NB4 (cell line): ENCODE data around the gene PARD3.

Experiments
- DNase-seq: peaks from one replicate; pipeline ENCODE4 v3.0.0; 2010; ENCODE audit warnings: low read depth
- H3K4me3 ChIP-seq: one replicate; pipeline ENCODE4 v1.5.1; 2011; ENCODE audit warnings: mild to moderate bottlenecking, low read depth, low read length, moderate library complexity
- CTCF ChIP-seq: IDR thresholded peaks from one replicate; pipeline ENCODE4 v1.5.1; 2012; ENCODE audit warnings: low read depth, low read length
- MAX ChIP-seq: IDR thresholded peaks from 2 replicates; pipeline ENCODE4 v1.6.1; 2011; ENCODE audit warnings: low read depth, low read length
- MYC ChIP-seq: IDR thresholded peaks from 2 replicates; pipeline ENCODE4 v1.6.1; 2011; ENCODE audit warnings: low read depth, low read length
- POLR2A ChIP-seq: IDR thresholded peaks from 2 replicates; pipeline ENCODE4 v1.6.1; 2011; ENCODE audit warnings: mild to moderate bottlenecking; ENCODE audit not compliant: insufficient read length; ENCODE audit errors: extremely low read depth

The PARD3 gene

GRCh38 chr10:34658934-34659333 lies 156.2 kb downstream of the PARD3 start:
- H3K4me3 ChIP-seq, result no peak overlapping the region
- no peak for TF ChIP-seq MYC
- TF ChIP-seq MAX, result no peak
- TF ChIP-seq CTCF, result no peak
- TF ChIP-seq POLR2A, result no peak
- DNase-seq, result no peak

- DNase-seq, result no peak
- H3K4me3 ChIP-seq, result no peak overlapping the region
- TF ChIP-seq MAX, result no peak
- TF ChIP-seq CTCF, result no peak
- TF ChIP-seq POLR2A, result no peak
- TF ChIP-seq MYC, result no peak
These were observed 158.4 kb downstream of the PARD3 start for GRCh38 chr10:34656661-34657060.

GRCh38 chr10:34655286-34656170 lies 159.6 kb downstream of the PARD3 start:
- DNase-seq, result peak; percentile 59
- TF ChIP-seq MAX (no peak), CTCF (peak; percentile 39)

GRCh38 chr10:34654211-34654610 lies 160.9 kb downstream of the PARD3 start:
- no peak for DNase-seq

More at GRCh38 chr10:34655286-34656170, 159.6 kb downstream of the PARD3 start:
- H3K4me3 ChIP-seq, result no peak overlapping the region

GRCh38 chr10:34653530-34653929 lies 161.6 kb downstream of the PARD3 start:
- no peak for TF ChIP-seq MAX
- no peak for TF ChIP-seq POLR2A
- no peak for TF ChIP-seq MYC
- TF ChIP-seq CTCF, result no peak
- no peak for DNase-seq
- no peak overlapping the region for H3K4me3 ChIP-seq

More at GRCh38 chr10:34654211-34654610, 160.9 kb downstream of the PARD3 start:
- no peak for TF ChIP-seq CTCF
- no peak for TF ChIP-seq POLR2A
- TF ChIP-seq MYC, result no peak
- no peak for TF ChIP-seq MAX
- no peak overlapping the region for H3K4me3 ChIP-seq
